ENCODE results near the gene MTHFD1L. TPM values are rescaled to one million over a fixed set of nuclear protein-coding genes. Genes with fewer than 3 reads are reported as not detected.

MTHFD1L gene
- total and polyA plus RNA-seq, 2 of the 4 experiments (the other 2 are of a cell fraction) = 43.5 to 53.2 TPM

DNA sequence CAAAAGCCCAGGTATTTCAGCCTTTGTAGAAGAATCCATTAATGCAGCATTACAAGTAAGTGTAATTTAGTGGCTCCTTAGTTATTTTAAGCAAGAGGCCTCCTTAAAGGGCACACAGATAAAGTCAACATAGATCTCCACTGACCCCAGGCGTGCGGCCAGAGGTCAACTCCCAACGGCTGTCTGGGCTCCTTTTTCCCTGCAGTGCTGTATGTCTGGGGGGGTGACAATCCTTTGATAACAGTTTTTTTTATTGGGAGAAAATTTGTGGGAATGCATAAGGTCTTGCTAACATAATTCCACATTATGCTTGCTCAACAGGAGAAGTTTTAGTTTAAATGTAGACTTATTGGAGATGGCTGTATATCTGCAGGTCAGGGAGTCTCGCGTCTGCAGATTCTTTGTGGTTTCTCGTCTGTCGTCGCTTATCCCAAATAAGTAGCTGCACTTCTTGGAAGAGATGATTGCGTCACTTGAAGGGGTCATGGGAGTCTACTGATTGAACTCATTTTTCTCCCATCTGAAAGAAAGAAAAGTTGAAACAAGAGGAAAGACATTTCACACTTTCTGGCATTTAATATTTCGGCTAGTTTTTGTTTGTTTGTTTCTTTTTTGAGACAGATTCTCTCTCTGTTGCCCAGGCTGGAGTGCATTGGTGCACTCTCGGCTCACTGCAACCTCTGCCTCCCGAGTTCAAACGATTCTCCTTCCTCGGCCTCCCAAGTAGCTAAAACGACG lies 222.5 kb downstream of the MTHFD1L start:
- POLR2A ChIA-PET (ENCODE audit: unreplicated experiment) = interaction anchor here (0.6 kb wide), 2 partner anchors 18 to 37 kb away, joined by 5 to 9 read pairs; no protein-coding TSS in a partner anchor
- H3K4me2 ChIP-seq (ENCODE audit: low read depth, low read length) = peak overlapping the region; percentile 45; the same call in 1 of the 2 replicates

More for the DNA sequence above, 222.5 kb downstream of the MTHFD1L start:
- H2AFZ ChIP-seq (replicated peaks; ENCODE audit: low read length, poor library complexity) = no peak overlapping the region
- H3K9me3 ChIP-seq (ENCODE audit: control insufficient read depth, insufficient read depth, low read length) = no peaks in the 10 kb centered on the region
- peak overlapping the region; percentile 37; the same call in 1 of the 2 replicates for H3K27ac ChIP-seq (ENCODE audit: insufficient read depth, low read length)
- no peaks in the 10 kb centered on the region; the same call in 1 of the 2 replicates for H4K20me1 ChIP-seq (ENCODE audit: insufficient read depth, low read length)
- no peak overlapping the region for H3K56ac ChIP-seq (ENCODE audit: extremely low read depth, insufficient read depth, low read length)
- CTCF ChIA-PET = no interaction called here
- BruUV-seq (replicated peaks) = no TSS peak
- TF ChIP-seq CEBPB (IDR thresholded peaks at IDR 0.05; ENCODE audit: low read depth, low read length) (peak; percentile 84), MXI1 (IDR thresholded peaks at IDR 0.05; ENCODE audit: borderline replicate concordance, low read depth, low read length) (no peak)
- H3K18ac ChIP-seq (ENCODE audit: low read depth, low read length) = no peak overlapping the region
- no peak overlapping the region for H2BK20ac ChIP-seq (ENCODE audit: low read depth, low read length)
- H3K27me3 ChIP-seq (ENCODE audit: control insufficient read depth, insufficient read depth, low read length) = no peaks in the 10 kb centered on the region
- no peak overlapping the region for H4K8ac ChIP-seq (ENCODE audit: low read depth in 2 of 2, low read length in 2 of 2)
- H3K4ac ChIP-seq (ENCODE audit: low read depth, low read length) = no peak overlapping the region
- peaks cover 2% of the 10 kb centered on the region; the same call in 1 of the 2 replicates for H3K4me1 ChIP-seq (ENCODE audit: control insufficient read depth, insufficient read depth, low read length)
- H2AK9ac ChIP-seq (replicated peaks; ENCODE audit: low read depth, low read length, poor library complexity) = no peak overlapping the region
- H3K36me3 ChIP-seq (ENCODE audit: control insufficient read depth, insufficient read depth, low read length) = peaks cover 32% of the 10 kb centered on the region
- H3K79me1 ChIP-seq (ENCODE audit: low read depth in 1 of 2, low read length in 2 of 2) = peaks cover 10 to 22% of the 10 kb centered on the region in 2 experiments; a peak in 3 of 4 replicates
- no peak overlapping the region for H3K23ac ChIP-seq (ENCODE audit: low read depth, low read length)
- dilution Hi-C loops (cut with HindIII; ENCODE audit: low sequenced_read_pairs, unreplicated experiment) (no loop called here), intact Hi-C loops (cut with micrococcal nuclease) (no loop called here), in situ Hi-C loops (cut with MboI; ENCODE audit: low sequenced_read_pairs) (no loop called here)
- H2BK15ac ChIP-seq (ENCODE audit: low read depth, low read length) = no peak overlapping the region
- 67% methylated on average over 1 of the region's 16 CpGs; no CpG with 5 or more reads in 1 of the 2 experiments for WGBS, 2 experiments (ENCODE audit: extremely low coverage in 2 of 2, insufficient read length in 1 of 2)
- H2BK120ac ChIP-seq (ENCODE audit: low read depth, low read length) = no peak overlapping the region
- peak; percentile 82 for DNase-seq
- no peak overlapping the region for H4K91ac ChIP-seq (ENCODE audit: insufficient read depth, low read depth, low read length)
- H3K9me1 ChIP-seq (ENCODE audit: insufficient read depth, low read length) = peaks cover 3% of the 10 kb centered on the region
- no peak overlapping the region for H3K14ac ChIP-seq (replicated peaks; ENCODE audit: low read depth, low read length)
- no peak overlapping the region for H2AK5ac ChIP-seq (ENCODE audit: low read depth, low read length)
- no peak overlapping the region for H3K9ac ChIP-seq (ENCODE audit: low read depth, low read length)
- no peak overlapping the region for H4K5ac ChIP-seq (ENCODE audit: low read depth, low read length)
- no peak overlapping the region for H3K4me3 ChIP-seq (ENCODE audit: insufficient read depth, low read depth, low read length)
- peak; percentile 61; the same call in 1 of the 2 replicates for ATAC-seq (ENCODE audit: low read depth)
- no peak overlapping the region for H2BK5ac ChIP-seq (ENCODE audit: low read depth, low read length, poor library complexity, severe bottlenecking)
